Measurements from ENCODE around the gene CELF4. TPM values are rescaled to one million over a fixed set of nuclear protein-coding genes. Genes with fewer than 3 reads are reported as not detected.

The CELF4 gene
- total and polyA plus RNA-seq, 2 donors (not counting 3 experiments of a cell fraction or from before 2014, with no cell fraction given) = not detected

DNA sequence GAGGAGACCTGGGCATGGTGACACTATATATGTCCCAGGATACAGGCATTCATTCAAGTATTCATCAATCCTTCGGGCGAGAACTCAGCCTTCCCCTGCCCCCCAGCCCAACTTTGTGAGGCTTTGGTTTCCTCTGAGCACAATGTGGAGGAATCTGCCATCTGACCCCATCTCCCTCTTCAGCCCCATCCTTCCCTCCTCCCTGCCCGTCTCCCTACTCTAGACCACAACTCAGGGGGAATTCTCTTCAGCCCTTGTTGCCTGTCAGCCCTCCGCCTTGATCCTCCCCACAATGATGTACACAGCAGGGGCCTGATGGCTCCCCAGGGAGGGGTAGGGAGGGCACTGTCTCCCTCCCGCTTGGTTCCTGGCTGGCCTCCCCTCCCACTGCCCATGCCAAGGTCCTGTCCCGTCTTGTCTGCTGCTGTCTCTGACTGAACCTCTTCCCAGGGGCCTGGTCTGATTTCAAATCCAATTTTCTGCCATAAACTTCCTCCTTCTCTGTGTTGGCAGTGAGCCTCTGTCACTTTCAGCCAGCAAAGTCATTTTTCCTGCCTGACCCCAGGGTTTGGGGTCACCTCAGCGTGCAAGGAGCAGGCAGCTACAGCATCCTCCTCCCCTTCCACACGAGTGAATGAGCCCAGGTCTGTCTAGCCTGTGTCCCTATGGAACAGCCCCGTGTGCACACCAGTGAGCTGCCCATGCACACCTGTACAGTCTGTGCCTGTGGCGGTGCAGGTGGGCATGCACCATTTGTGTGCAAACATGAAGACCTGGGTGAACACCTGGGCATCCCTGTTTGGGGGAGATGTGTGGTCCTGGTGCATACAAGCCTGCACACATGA lies 197.3 kb downstream of the CELF4 start:
- POLR2A ChIA-PET = no interaction called here
- CTCF ChIA-PET = no interaction called here

More for the DNA sequence above, 197.3 kb downstream of the CELF4 start:
- H3K27ac ChIP-seq (ENCODE audit: insufficient read depth, low read depth, low read length) = no peak overlapping the region
- H4K20me1 ChIP-seq (replicated peaks; ENCODE audit: control insufficient read depth, extremely low read depth, insufficient read depth, low read length) = no peaks in the 10 kb centered on the region
- H3K9me1 ChIP-seq (replicated peaks; ENCODE audit: control insufficient read depth, extremely low read depth, insufficient read depth, low read length) = no peaks in the 10 kb centered on the region
- H3K9me3 ChIP-seq (replicated peaks; ENCODE audit: control insufficient read depth, insufficient read depth, low read length) = no peaks in the 10 kb centered on the region
- no peak for DNase-seq (ENCODE audit: low read depth, low spot score)
- no TSS peak for BruUV-seq (replicated peaks)
- no peaks in the 10 kb centered on the region for H3K36me3 ChIP-seq (ENCODE audit: control insufficient read depth in 2 of 2, extremely low read depth in 1 of 2, insufficient read depth in 2 of 2, low read length in 2 of 2)
- TF ChIP-seq POLR2A (IDR thresholded peaks at IDR 0.05; ENCODE audit: low read depth, low read length) = no peak
- TF ChIP-seq EZH2 (IDR thresholded peaks at IDR 0.05; ENCODE audit: borderline replicate concordance, low read depth, low read length, severe bottlenecking) = no peak
- no peak for TF ChIP-seq FOS (IDR thresholded peaks at IDR 0.05; ENCODE audit: borderline replicate concordance, insufficient read depth, low read length)
- TF ChIP-seq, protein P1, sequence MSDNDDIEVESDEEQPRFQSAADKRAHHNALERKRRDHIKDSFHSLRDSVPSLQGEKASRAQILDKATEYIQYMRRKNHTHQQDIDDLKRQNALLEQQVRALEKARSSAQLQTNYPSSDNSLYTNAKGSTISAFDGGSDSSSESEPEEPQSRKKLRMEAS (IDR thresholded peaks at IDR 0.05; ENCODE audit: insufficient read depth, insufficient read length) = no peak
- TF ChIP-seq POLR2AphosphoS5 (IDR thresholded peaks at IDR 0.05; ENCODE audit: insufficient read depth, low read depth, low read length) = no peak
- TF ChIP-seq MYC (IDR thresholded peaks at IDR 0.05; ENCODE audit: low read depth, low read length) = no peak
- TF ChIP-seq, protein P2, sequence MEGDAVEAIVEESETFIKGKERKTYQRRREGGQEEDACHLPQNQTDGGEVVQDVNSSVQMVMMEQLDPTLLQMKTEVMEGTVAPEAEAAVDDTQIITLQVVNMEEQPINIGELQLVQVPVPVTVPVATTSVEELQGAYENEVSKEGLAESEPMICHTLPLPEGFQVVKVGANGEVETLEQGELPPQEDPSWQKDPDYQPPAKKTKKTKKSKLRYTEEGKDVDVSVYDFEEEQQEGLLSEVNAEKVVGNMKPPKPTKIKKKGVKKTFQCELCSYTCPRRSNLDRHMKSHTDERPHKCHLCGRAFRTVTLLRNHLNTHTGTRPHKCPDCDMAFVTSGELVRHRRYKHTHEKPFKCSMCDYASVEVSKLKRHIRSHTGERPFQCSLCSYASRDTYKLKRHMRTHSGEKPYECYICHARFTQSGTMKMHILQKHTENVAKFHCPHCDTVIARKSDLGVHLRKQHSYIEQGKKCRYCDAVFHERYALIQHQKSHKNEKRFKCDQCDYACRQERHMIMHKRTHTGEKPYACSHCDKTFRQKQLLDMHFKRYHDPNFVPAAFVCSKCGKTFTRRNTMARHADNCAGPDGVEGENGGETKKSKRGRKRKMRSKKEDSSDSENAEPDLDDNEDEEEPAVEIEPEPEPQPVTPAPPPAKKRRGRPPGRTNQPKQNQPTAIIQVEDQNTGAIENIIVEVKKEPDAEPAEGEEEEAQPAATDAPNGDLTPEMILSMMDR (IDR thresholded peaks at IDR 0.05; ENCODE audit: extremely low read depth in 1 of 2, insufficient read depth in 1 of 2, low read depth in 1 of 2, low read length in 2 of 2) = no peak
- no peak for TF ChIP-seq GATA2 (IDR thresholded peaks at IDR 0.05; ENCODE audit: insufficient read depth, insufficient read length, low read depth, low read length)
- TF ChIP-seq JUN (IDR thresholded peaks at IDR 0.05; ENCODE audit: borderline replicate concordance, insufficient read depth, insufficient read length, low read depth) = no peak
- no peaks in the 10 kb centered on the region for H3K27me3 ChIP-seq (ENCODE audit: control insufficient read depth in 2 of 2, insufficient read depth in 2 of 2, low read length in 2 of 2)
- dilution Hi-C loops (cut with MboI; ENCODE audit: extremely low pct_ligation_motif_present, low sequenced_read_pairs) (no loop called here), intact Hi-C loops (cut with micrococcal nuclease) (no loop called here)
- H3K4me2 ChIP-seq (ENCODE audit: insufficient read depth, low read length) = no peak overlapping the region
- FAIRE-seq = no peak
- no peak overlapping the region for H2AFZ ChIP-seq (ENCODE audit: low read depth, low read length)
- no peaks in the 10 kb centered on the region for H3K79me2 ChIP-seq (ENCODE audit: control insufficient read depth, insufficient read depth, low read length)
- H3K4me1 ChIP-seq (ENCODE audit: control insufficient read depth, extremely low read depth, insufficient read depth, low read length) = no peaks in the 10 kb centered on the region
- no peak overlapping the region for H3K9ac ChIP-seq (replicated peaks; ENCODE audit: extremely low read depth, insufficient read depth, low read length)
- no peak overlapping the region for H3K4me3 ChIP-seq (replicated peaks in 1 of 3; ENCODE audit: insufficient read depth in 1 of 3, low read depth in 1 of 3, low read length in 3 of 3)
